ENCODE results near the gene ADAMTS12.

Gene ADAMTS12

GRCh38 chr5:33488558-33489355 lies 403.0 kb downstream of the ADAMTS12 start:
- no peak for DNase-seq (ENCODE audit: low read depth)
- TF ChIP-seq CTCF (conservative IDR thresholded peaks at IDR 0.05; ENCODE audit: low read length) = no peak
- no peak overlapping the region for H3K4me3 ChIP-seq (ENCODE audit: low read length)

- no peak for TF ChIP-seq CTCF (conservative IDR thresholded peaks at IDR 0.05; ENCODE audit: low read length)
These were observed 404.6 kb downstream of the ADAMTS12 start for GRCh38 chr5:33487236-33487635.

GRCh38 chr5:33482335-33482734 lies 409.5 kb downstream of the ADAMTS12 start:
- no peak for TF ChIP-seq CTCF (conservative IDR thresholded peaks at IDR 0.05; ENCODE audit: low read length)
- no peak overlapping the region for H3K4me3 ChIP-seq (ENCODE audit: low read length)
- DNase-seq (ENCODE audit: low read depth) = no peak

More at GRCh38 chr5:33487236-33487635, 404.6 kb downstream of the ADAMTS12 start:
- no peak overlapping the region for H3K4me3 ChIP-seq (ENCODE audit: low read length)
- no peak for DNase-seq (ENCODE audit: low read depth)

GRCh38 chr5:33480876-33481275 lies 410.9 kb downstream of the ADAMTS12 start:
- no peak overlapping the region for H3K4me3 ChIP-seq (ENCODE audit: low read length)
- no peak for TF ChIP-seq CTCF (conservative IDR thresholded peaks at IDR 0.05; ENCODE audit: low read length)
- no peak for DNase-seq (ENCODE audit: low read depth)

- no peak for TF ChIP-seq CTCF (conservative IDR thresholded peaks at IDR 0.05; ENCODE audit: low read length)
- DNase-seq (ENCODE audit: low read depth) = no peak
- H3K4me3 ChIP-seq (ENCODE audit: low read length) = no peak overlapping the region
These were observed 412.5 kb downstream of the ADAMTS12 start for GRCh38 chr5:33479311-33479710.

GRCh38 chr5:33477816-33478215 lies 414.0 kb downstream of the ADAMTS12 start:
- TF ChIP-seq CTCF (conservative IDR thresholded peaks at IDR 0.05; ENCODE audit: low read length) = no peak
- DNase-seq (ENCODE audit: low read depth) = no peak
- no peak overlapping the region for H3K4me3 ChIP-seq (ENCODE audit: low read length)

GRCh38 chr5:33476992-33477391 lies 414.8 kb downstream of the ADAMTS12 start:
- no peak overlapping the region for H3K4me3 ChIP-seq (ENCODE audit: low read length)
- DNase-seq (ENCODE audit: low read depth) = no peak
- TF ChIP-seq CTCF (conservative IDR thresholded peaks at IDR 0.05; ENCODE audit: low read length) = no peak
